ENCODE results near the gene TBC1D14.

The TBC1D14 gene

GRCh38 chr4:7002336-7002735, 92.7 kb downstream of the TBC1D14 start:
- intact Hi-C loops (cut with DNase I; ENCODE audit: low total_unique reads): no loop called here
- no peaks in the 10 kb centered on the region for H3K4me1 ChIP-seq
- H3K27me3 ChIP-seq: no peaks in the 10 kb centered on the region
- DNase-seq: no peak
- no peaks in the 10 kb centered on the region for H3K9me3 ChIP-seq
- TF ChIP-seq CTCF (IDR thresholded peaks at IDR 0.05): no peak
- H3K36me3 ChIP-seq: peaks cover 50 to 93% (median 89%) of the 10 kb centered on the region in 3 donors
- H3K27ac ChIP-seq: no peak overlapping the region
- H3K4me3 ChIP-seq: no peak overlapping the region

DNA sequence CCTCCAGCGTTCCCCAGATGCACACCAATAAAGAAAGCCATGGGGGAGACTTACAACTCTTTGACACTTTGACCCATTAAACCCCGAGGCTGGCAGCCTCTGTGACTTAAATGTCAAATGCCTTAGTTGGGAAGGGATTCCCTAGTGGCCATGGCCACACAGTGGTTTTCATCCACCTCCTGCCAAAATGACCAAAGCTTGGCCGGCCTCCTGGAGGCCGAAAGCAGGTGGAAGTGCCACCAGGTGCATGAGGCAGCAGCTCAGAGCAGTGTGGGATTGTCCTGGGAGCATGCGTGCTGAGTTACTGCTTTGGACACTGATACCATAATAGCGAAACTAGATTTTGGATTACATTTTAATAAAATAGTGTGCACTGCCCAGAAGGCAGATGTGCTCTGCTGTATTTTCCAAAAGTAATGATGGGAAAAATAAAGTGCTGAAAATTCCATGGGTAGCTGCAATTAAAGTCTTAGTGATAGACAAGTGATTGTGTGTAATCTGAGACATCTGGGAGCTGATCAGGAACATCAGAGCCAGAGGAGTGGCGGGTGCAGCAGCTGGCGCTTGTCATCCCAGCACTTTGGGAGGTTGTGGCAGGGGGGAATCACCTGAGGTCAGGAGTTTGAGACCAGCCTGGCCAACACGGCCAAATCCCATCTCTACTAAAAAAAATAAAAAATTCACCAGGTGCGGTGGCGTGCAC, 93.7 kb downstream of the TBC1D14 start:
- Histone ChIP-seq H3K36me3 (peaks cover 55 to 95% (median 87%) of the 10 kb centered on the region in 3 donors), H3K4me3 (no peak overlapping the region), H3K9me3 (no peaks in the 10 kb centered on the region), H3K27me3 (no peaks in the 10 kb centered on the region), H3K27ac (no peak overlapping the region), H3K4me1 (no peaks in the 10 kb centered on the region)
- DNase-seq: no peak
- intact Hi-C loops (cut with DNase I; ENCODE audit: low total_unique reads): no loop called here
- TF ChIP-seq CTCF (IDR thresholded peaks at IDR 0.05): no peak

DNA sequence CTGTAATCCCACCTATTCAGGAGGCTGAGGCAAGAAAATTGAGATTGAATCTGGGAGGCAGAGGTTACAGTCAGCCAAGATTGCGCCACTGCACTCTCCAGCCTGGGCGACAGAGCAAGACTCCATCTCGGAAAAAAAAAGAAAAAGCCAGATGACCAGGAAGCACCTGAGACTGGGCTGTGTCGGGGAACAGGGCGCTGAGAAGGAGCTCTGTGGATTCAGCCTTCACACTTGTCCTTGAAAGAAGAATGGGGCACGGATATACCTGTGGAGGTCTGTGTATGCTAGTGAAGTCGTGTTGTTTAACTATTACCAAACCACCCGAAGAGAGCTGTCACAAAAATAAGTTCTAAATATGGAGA, 94.2 kb downstream of the TBC1D14 start:
- no peak for DNase-seq
- H3K9me3 ChIP-seq: no peaks in the 10 kb centered on the region
- H3K4me3 ChIP-seq: no peak overlapping the region
- no peak overlapping the region for H3K27ac ChIP-seq
- peaks cover 52 to 95% (median 87%) of the 10 kb centered on the region in 3 donors for H3K36me3 ChIP-seq
- H3K27me3 ChIP-seq: no peaks in the 10 kb centered on the region
- intact Hi-C loops (cut with DNase I; ENCODE audit: low total_unique reads): no loop called here
- TF ChIP-seq CTCF (IDR thresholded peaks at IDR 0.05): no peak
- no peaks in the 10 kb centered on the region for H3K4me1 ChIP-seq

DNA sequence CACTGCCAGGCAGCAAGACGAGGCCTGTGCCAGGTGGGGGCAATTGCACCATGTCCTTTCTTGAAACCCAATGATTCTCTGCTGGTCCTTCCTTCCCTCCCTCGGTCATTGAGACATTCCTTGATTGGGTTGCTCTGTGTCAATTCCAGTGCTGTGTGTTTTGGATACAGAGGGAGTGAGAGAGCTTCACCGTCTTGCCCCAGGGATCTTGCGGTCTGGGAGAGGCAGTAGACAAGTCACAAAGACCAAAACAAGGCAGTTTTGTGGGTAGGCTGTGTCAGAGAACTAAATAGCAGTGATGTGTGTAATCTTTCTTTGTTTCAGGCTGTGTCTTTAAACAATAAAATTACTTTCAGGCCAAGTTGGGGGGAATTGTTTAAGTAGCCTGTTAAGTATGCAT, 94.7 kb downstream of the TBC1D14 start:
- H3K9me3 ChIP-seq: no peaks in the 10 kb centered on the region
- no peak overlapping the region for H3K27ac ChIP-seq
- H3K4me3 ChIP-seq: no peak overlapping the region
- no peak for DNase-seq
- intact Hi-C loops (cut with DNase I; ENCODE audit: low total_unique reads): no loop called here
- H3K36me3 ChIP-seq: peaks cover 50 to 95% (median 86%) of the 10 kb centered on the region in 3 donors
- no peak for TF ChIP-seq CTCF (IDR thresholded peaks at IDR 0.05)
- no peaks in the 10 kb centered on the region for H3K27me3 ChIP-seq
- H3K4me1 ChIP-seq: no peaks in the 10 kb centered on the region

DNA sequence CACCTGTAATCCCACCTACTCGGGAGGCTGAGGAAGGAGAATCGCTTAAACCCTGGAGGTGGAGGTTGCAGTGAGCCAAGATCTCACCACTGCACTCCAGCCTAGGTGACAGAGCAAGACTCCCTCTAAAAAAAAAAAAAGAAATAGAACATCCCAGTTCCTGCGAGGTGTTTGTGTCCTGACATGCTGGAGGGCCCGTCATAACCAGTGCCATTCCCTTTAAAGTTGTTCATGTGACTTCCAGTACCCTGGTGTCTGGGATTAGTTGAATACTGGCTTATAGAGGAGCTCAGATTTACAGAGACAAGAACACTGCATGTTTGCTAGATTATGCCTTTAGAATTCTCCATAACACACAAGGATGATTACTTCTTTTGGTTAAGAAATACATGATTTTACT, 95.9 kb downstream of the TBC1D14 start:
- no peaks in the 10 kb centered on the region for H3K27me3 ChIP-seq
- H3K36me3 ChIP-seq: peaks cover 45 to 95% (median 76%) of the 10 kb centered on the region in 3 donors
- DNase-seq: no peak
- H3K27ac ChIP-seq: no peak overlapping the region
- no peaks in the 10 kb centered on the region for H3K4me1 ChIP-seq
- intact Hi-C loops (cut with DNase I; ENCODE audit: low total_unique reads): no loop called here
- no peaks in the 10 kb centered on the region for H3K9me3 ChIP-seq
- H3K4me3 ChIP-seq: no peak overlapping the region
- no peak for TF ChIP-seq CTCF (IDR thresholded peaks at IDR 0.05)

DNA sequence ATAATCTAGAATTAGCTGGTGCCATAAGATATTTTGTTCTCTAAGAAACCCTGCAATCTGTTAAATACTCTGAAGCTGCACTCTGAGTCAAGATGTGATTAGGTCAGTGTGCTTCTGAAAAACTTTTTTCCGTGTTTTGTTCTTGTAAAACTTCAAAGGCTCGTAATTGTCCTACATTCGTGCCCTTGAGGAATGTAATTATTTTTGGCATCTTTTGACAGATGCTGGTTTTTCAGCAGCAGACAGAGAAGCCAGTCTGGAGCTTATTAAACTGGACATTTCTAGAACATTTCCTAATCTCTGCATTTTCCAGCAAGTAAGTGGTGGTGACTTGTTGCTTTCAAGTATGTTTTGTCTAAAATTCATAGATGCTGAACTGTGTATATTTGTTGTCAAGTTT, 96.8 kb downstream of the TBC1D14 start:
- H3K36me3 ChIP-seq: peaks cover 45 to 95% (median 76%) of the 10 kb centered on the region in 3 donors
- TF ChIP-seq CTCF (IDR thresholded peaks at IDR 0.05): no peak

More for the DNA sequence above, 96.8 kb downstream of the TBC1D14 start:
- no peak overlapping the region for H3K27ac ChIP-seq
- DNase-seq: no peak
- no peaks in the 10 kb centered on the region for H3K9me3 ChIP-seq
- intact Hi-C loops (cut with DNase I; ENCODE audit: low total_unique reads): no loop called here
- H3K27me3 ChIP-seq: no peaks in the 10 kb centered on the region
- H3K4me1 ChIP-seq: no peaks in the 10 kb centered on the region
- H3K4me3 ChIP-seq: no peak overlapping the region
